Measurements from ENCODE around the gene AP2A1. TPM values are rescaled to one million over a fixed set of nuclear protein-coding genes. Genes with fewer than 3 reads are reported as not detected.

AP2A1 gene
- polyA plus RNA-seq, 1 donor from 2014 or later = 40.8 TPM

DNA sequence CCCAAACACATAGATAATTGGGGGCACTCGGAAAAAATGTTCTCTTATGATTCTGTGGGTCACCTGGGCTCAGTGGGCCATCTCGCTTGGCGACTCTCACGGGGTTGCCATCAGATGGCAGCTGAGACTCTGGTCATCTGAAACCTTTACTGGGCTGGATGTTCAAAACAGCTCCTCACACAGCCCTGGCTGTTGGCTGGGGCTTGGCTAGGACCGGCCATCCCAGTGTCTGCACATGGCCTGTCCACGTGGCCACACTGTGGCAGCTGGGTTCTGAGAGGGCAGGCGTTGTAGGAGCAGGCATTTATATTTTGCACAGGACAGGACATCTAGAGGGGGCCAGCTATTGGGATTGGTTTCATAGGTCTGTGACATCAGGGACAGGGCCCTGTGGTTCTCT lies 66.8 kb downstream of the AP2A1 start:
- H2AFZ ChIP-seq (ENCODE audit: low read depth, low read length) = no peak overlapping the region
- H3K9me3 ChIP-seq (ENCODE audit: low read length) = no peaks in the 10 kb centered on the region
- no peaks in the 10 kb centered on the region for H3K36me3 ChIP-seq (ENCODE audit: insufficient read depth, low read length)
- no peaks in the 10 kb centered on the region for H4K20me1 ChIP-seq (ENCODE audit: insufficient read depth)
- H3K4me3 ChIP-seq (ENCODE audit: low read length) = no peak overlapping the region
- H3K4me2 ChIP-seq (ENCODE audit: low read length) = no peak overlapping the region
- H3K79me2 ChIP-seq (replicated peaks; ENCODE audit: insufficient read depth, low read length) = no peaks in the 10 kb centered on the region
- no peaks in the 10 kb centered on the region for H3K9me2 ChIP-seq (ENCODE audit: insufficient read depth, low read length)
- H3K27ac ChIP-seq (ENCODE audit: low read length) = no peak overlapping the region
- no peak overlapping the region for H3K9ac ChIP-seq (ENCODE audit: low read length)
- TF ChIP-seq MXI1 (conservative IDR thresholded peaks at IDR 0.05; ENCODE audit: poor library complexity, severe bottlenecking) = no peak
- TF ChIP-seq RAD21 (conservative IDR thresholded peaks at IDR 0.05) = no peak
- TF ChIP-seq, protein P1, sequence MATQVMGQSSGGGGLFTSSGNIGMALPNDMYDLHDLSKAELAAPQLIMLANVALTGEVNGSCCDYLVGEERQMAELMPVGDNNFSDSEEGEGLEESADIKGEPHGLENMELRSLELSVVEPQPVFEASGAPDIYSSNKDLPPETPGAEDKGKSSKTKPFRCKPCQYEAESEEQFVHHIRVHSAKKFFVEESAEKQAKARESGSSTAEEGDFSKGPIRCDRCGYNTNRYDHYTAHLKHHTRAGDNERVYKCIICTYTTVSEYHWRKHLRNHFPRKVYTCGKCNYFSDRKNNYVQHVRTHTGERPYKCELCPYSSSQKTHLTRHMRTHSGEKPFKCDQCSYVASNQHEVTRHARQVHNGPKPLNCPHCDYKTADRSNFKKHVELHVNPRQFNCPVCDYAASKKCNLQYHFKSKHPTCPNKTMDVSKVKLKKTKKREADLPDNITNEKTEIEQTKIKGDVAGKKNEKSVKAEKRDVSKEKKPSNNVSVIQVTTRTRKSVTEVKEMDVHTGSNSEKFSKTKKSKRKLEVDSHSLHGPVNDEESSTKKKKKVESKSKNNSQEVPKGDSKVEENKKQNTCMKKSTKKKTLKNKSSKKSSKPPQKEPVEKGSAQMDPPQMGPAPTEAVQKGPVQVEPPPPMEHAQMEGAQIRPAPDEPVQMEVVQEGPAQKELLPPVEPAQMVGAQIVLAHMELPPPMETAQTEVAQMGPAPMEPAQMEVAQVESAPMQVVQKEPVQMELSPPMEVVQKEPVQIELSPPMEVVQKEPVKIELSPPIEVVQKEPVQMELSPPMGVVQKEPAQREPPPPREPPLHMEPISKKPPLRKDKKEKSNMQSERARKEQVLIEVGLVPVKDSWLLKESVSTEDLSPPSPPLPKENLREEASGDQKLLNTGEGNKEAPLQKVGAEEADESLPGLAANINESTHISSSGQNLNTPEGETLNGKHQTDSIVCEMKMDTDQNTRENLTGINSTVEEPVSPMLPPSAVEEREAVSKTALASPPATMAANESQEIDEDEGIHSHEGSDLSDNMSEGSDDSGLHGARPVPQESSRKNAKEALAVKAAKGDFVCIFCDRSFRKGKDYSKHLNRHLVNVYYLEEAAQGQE (IDR thresholded peaks at IDR 0.05; ENCODE audit: borderline replicate concordance) = no peak
- TF ChIP-seq EP300 (conservative IDR thresholded peaks at IDR 0.05; ENCODE audit: poor library complexity, severe bottlenecking) = no peak
- TF ChIP-seq, protein P2, sequence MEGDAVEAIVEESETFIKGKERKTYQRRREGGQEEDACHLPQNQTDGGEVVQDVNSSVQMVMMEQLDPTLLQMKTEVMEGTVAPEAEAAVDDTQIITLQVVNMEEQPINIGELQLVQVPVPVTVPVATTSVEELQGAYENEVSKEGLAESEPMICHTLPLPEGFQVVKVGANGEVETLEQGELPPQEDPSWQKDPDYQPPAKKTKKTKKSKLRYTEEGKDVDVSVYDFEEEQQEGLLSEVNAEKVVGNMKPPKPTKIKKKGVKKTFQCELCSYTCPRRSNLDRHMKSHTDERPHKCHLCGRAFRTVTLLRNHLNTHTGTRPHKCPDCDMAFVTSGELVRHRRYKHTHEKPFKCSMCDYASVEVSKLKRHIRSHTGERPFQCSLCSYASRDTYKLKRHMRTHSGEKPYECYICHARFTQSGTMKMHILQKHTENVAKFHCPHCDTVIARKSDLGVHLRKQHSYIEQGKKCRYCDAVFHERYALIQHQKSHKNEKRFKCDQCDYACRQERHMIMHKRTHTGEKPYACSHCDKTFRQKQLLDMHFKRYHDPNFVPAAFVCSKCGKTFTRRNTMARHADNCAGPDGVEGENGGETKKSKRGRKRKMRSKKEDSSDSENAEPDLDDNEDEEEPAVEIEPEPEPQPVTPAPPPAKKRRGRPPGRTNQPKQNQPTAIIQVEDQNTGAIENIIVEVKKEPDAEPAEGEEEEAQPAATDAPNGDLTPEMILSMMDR (IDR thresholded peaks at IDR 0.05; ENCODE audit: poor library complexity, severe bottlenecking) = no peak
- TF ChIP-seq EZH2 (IDR thresholded peaks at IDR 0.05; ENCODE audit: borderline replicate concordance, insufficient read depth, low read length, poor library complexity, severe bottlenecking) = no peak
- no peak for TF ChIP-seq TAF1 (IDR thresholded peaks at IDR 0.05; ENCODE audit: low read depth)
- no peak for TF ChIP-seq POLR2AphosphoS5 (IDR thresholded peaks at IDR 0.05)
- TF ChIP-seq SMC3 (conservative IDR thresholded peaks at IDR 0.05; ENCODE audit: poor library complexity) = no peak
- H3F3A ChIP-seq (ENCODE audit: insufficient read depth, low read length, poor library complexity, severe bottlenecking) = no peaks in the 10 kb centered on the region
- no peaks in the 10 kb centered on the region for H3K27me3 ChIP-seq (ENCODE audit: insufficient read depth, low read depth, low read length)

DNA sequence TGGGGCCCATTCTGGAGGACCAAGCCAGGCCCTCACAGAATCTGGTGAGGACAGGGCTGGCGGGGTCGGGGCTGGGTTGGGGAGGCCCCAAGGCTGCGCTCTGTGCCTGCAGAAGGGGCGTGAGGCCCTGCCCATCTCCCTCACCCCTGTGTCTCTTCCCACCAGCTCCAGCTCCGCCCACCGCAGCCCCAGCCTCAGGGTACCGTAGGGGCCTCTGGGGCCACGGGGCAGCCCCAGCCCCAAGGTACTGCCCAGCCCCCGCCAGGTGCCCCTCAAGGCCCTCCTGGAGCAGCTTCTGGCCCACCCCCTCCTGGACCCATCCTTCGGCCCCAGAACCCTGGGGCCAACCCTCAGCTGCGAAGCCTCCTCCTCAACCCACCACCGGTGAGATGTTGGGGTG lies 68.8 kb downstream of the AP2A1 start:
- H2AFZ ChIP-seq (ENCODE audit: low read depth, low read length) = no peak overlapping the region
- H3K4me2 ChIP-seq (ENCODE audit: low read length) = no peak overlapping the region
- H3K4me3 ChIP-seq (ENCODE audit: low read length) = no peak overlapping the region
- no peaks in the 10 kb centered on the region for H3K9me2 ChIP-seq (ENCODE audit: insufficient read depth, low read length)
- no peaks in the 10 kb centered on the region for H3F3A ChIP-seq (ENCODE audit: insufficient read depth, low read length, poor library complexity, severe bottlenecking)
- no peak for TF ChIP-seq MXI1 (conservative IDR thresholded peaks at IDR 0.05; ENCODE audit: poor library complexity, severe bottlenecking)
- H4K20me1 ChIP-seq (ENCODE audit: insufficient read depth) = no peaks in the 10 kb centered on the region
- no peaks in the 10 kb centered on the region for H3K79me2 ChIP-seq (replicated peaks; ENCODE audit: insufficient read depth, low read length)
- H3K9ac ChIP-seq (ENCODE audit: low read length) = no peak overlapping the region
- H3K27ac ChIP-seq (ENCODE audit: low read length) = no peak overlapping the region
- peaks cover 4% of the 10 kb centered on the region for H3K36me3 ChIP-seq (ENCODE audit: insufficient read depth, low read length)
- H3K9me3 ChIP-seq (ENCODE audit: low read length) = no peaks in the 10 kb centered on the region
- no peaks in the 10 kb centered on the region for H3K27me3 ChIP-seq (ENCODE audit: insufficient read depth, low read depth, low read length)

All from neural cell (in vitro differentiated cells).